Parathyroid adenoma (tissue), 2 donors: ENCODE measurements around the gene AXIN2.

Experiments
- H2AFZ ChIP-seq: fragments of 300-600 bp; sonication (generic); one replicate; pipeline ENCODE4 v1.7.0; 2017; ENCODE audit warnings: antibody characterized with exemption, mild to moderate bottlenecking
- H3K27ac ChIP-seq: fragments of 300-600 bp; sonication (generic); one replicate; pipeline ENCODE4 v1.7.0; 2017
- H3K27me3 ChIP-seq: fragments of 300-600 bp; sonication (generic); one replicate; pipeline ENCODE4 v1.7.0; 2017; ENCODE audit warnings: low read length; ENCODE audit not compliant: control insufficient read depth, insufficient read depth
- H3K36me3 ChIP-seq: fragments of 300-600 bp; sonication (generic); one replicate; pipeline ENCODE4 v1.7.0; 2017; ENCODE audit warnings: low read length; ENCODE audit not compliant: control insufficient read depth, insufficient read depth
- H3K4me1 ChIP-seq: fragments of 300-600 bp; sonication (generic); one replicate; pipeline ENCODE4 v1.7.0; 2017; ENCODE audit warnings: control low read depth
- H3K4me2 ChIP-seq: fragments of 300-600 bp; sonication (generic); one replicate; pipeline ENCODE4 v1.7.0; 2017; ENCODE audit warnings: low read length
- H3K4me3 ChIP-seq: fragments of 300-600 bp; sonication (generic); one replicate; pipeline ENCODE4 v1.7.0; 2017; ENCODE audit warnings: low read depth, low read length
- H3K79me2 ChIP-seq: fragments of 300-600 bp; sonication (generic); one replicate; pipeline ENCODE4 v1.7.0; 2017; ENCODE audit warnings: control low read depth
- H3K9ac ChIP-seq: fragments of 300-600 bp; sonication (generic); one replicate; pipeline ENCODE4 v1.7.0; 2017; ENCODE audit warnings: mild to moderate bottlenecking
- H3K9me3 ChIP-seq: fragments of 300-600 bp; sonication (generic); one replicate; pipeline ENCODE4 v1.7.0; 2017; ENCODE audit warnings: low read length; ENCODE audit not compliant: control insufficient read depth
- CTCF ChIP-seq: fragments of 300-600 bp; sonication (generic); IDR thresholded peaks from one replicate; pipeline ENCODE4 v1.7.0; 2017; ENCODE audit warnings: antibody characterized with exemption, mild to moderate bottlenecking
- donor health status: primary hyperparathyroidism.

The AXIN2 gene

GRCh38 chr17:65523411-65523810 is 38.0 kb downstream of the AXIN2 start:
- Histone ChIP-seq H3K4me1 (peaks cover 2% of the 10 kb centered on the region), H3K9ac (no peak overlapping the region), H3K79me2 (no peaks in the 10 kb centered on the region), H3K27me3 (no peaks in the 10 kb centered on the region), H3K27ac (no peak overlapping the region), H3K4me3 (no peak overlapping the region), H2AFZ (no peak overlapping the region), H3K4me2 (no peak overlapping the region), H3K9me3 (no peaks in the 10 kb centered on the region), H3K36me3 (no peaks in the 10 kb centered on the region)
- TF ChIP-seq CTCF: no peak

GRCh38 chr17:65522751-65523404 is 38.6 kb downstream of the AXIN2 start:
- Histone ChIP-seq H3K9me3 (no peaks in the 10 kb centered on the region), H3K79me2 (no peaks in the 10 kb centered on the region), H3K4me2 (no peak overlapping the region), H3K4me3 (no peak overlapping the region), H3K9ac (no peak overlapping the region), H2AFZ (no peak overlapping the region), H3K27ac (no peak overlapping the region), H3K27me3 (no peaks in the 10 kb centered on the region), H3K4me1 (peaks cover 2% of the 10 kb centered on the region), H3K36me3 (no peaks in the 10 kb centered on the region)
- TF ChIP-seq CTCF: no peak

GRCh38 chr17:65519462-65519861 is 42.0 kb downstream of the AXIN2 start:
- H3K4me1 ChIP-seq: peaks cover 2% of the 10 kb centered on the region

GRCh38 chr17:65518256-65518655 is 43.2 kb downstream of the AXIN2 start:
- H3K4me3 ChIP-seq: no peak overlapping the region
- no peaks in the 10 kb centered on the region for H3K36me3 ChIP-seq
- no peaks in the 10 kb centered on the region for H3K27me3 ChIP-seq
- H3K9me3 ChIP-seq: no peaks in the 10 kb centered on the region
- TF ChIP-seq CTCF: no peak
- H3K4me1 ChIP-seq: no peaks in the 10 kb centered on the region
- no peak overlapping the region for H3K4me2 ChIP-seq
- no peak overlapping the region for H3K9ac ChIP-seq
- H2AFZ ChIP-seq: no peak overlapping the region
- no peaks in the 10 kb centered on the region for H3K79me2 ChIP-seq
- no peak overlapping the region for H3K27ac ChIP-seq

More at GRCh38 chr17:65519462-65519861, 42.0 kb downstream of the AXIN2 start:
- no peak overlapping the region for H3K4me3 ChIP-seq
- no peaks in the 10 kb centered on the region for H3K36me3 ChIP-seq
- H3K27ac ChIP-seq: no peak overlapping the region
- no peak overlapping the region for H3K4me2 ChIP-seq
- H3K27me3 ChIP-seq: no peaks in the 10 kb centered on the region
- TF ChIP-seq CTCF: no peak
- no peaks in the 10 kb centered on the region for H3K79me2 ChIP-seq
- no peak overlapping the region for H2AFZ ChIP-seq
- H3K9me3 ChIP-seq: no peaks in the 10 kb centered on the region
- no peak overlapping the region for H3K9ac ChIP-seq
